GM12874 (cell line): Measurements from ENCODE around the gene SLC15A4.

ENCODE experiments used
- TF ChIP-seq, protein P1 (sequence below): IDR thresholded peaks from 2 replicates; pipeline ENCODE4 v1.5.1; 2011; ENCODE audit warnings: low read depth, mild to moderate bottlenecking, control low read depth, low read length, moderate library complexity; ENCODE audit not compliant: insufficient read depth

Gene SLC15A4

DNA sequence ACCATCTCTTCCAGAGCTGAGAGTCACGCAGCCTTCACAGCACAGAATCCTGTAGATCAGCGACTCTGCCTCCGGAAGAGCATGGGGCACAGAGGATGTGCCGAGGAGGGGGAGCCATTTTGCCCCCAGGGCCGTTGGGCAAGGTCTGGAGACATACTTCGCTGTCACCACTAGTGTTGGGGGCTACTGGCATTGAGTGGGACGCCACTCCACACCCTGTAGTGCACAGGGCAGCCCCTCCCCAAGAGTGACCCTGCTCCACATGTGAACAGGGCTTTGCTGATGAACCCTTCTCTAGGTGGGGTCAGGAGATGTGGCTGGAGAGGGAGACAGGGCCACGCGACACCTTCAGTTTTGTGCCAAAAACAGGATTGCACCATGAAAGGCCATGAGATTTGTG lies 35.6 kb upstream of the SLC15A4 start:
- TF ChIP-seq, protein P1, sequence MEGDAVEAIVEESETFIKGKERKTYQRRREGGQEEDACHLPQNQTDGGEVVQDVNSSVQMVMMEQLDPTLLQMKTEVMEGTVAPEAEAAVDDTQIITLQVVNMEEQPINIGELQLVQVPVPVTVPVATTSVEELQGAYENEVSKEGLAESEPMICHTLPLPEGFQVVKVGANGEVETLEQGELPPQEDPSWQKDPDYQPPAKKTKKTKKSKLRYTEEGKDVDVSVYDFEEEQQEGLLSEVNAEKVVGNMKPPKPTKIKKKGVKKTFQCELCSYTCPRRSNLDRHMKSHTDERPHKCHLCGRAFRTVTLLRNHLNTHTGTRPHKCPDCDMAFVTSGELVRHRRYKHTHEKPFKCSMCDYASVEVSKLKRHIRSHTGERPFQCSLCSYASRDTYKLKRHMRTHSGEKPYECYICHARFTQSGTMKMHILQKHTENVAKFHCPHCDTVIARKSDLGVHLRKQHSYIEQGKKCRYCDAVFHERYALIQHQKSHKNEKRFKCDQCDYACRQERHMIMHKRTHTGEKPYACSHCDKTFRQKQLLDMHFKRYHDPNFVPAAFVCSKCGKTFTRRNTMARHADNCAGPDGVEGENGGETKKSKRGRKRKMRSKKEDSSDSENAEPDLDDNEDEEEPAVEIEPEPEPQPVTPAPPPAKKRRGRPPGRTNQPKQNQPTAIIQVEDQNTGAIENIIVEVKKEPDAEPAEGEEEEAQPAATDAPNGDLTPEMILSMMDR, result no peak

DNA sequence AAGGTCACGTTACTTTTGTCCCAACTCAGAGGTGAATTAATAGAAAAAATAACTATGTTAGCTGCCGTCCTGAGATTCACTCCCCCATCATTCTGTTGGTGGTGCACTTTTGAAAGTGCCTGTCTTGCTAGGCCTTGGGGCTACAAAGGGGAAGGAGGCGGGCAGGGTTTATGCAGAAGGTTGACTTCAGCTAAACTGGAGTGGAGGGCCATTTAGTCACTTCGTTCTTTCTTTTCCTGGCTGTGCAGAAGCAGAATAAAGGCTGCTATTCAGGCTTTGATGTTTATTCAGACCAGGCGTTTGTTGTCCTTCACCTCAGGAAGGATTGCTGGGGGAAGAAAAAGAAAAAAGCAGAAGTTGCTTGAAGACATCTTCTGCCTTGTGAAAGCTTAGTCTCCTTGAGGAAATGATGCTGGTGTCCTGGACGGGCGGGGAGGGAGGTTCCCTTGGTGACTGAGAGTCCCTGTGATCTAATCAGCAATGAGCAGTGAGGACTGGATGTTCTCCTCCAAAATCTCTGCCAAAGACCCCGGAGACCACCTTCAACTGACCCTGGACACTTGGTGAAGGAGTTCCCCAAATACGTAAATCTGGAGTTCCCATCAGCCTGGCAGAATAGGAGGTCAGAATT lies 33.5 kb upstream of the SLC15A4 start:
- TF ChIP-seq, protein P1, result no peak

DNA sequence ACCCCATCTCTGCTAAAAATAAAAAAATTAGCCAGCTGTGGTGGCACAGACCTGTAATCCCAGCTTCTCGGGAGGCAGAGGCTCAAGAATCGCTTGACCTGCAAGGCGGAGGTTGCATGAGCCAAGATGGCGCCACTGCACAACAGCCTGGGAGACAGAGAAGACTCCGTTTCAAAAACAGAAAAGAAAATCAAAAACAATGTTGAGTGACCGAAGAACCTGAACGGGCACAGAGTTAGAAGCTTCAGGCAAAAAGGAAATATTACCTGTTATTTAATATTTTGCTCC lies 33.0 kb upstream of the SLC15A4 start:
- TF ChIP-seq, protein P1, result no peak

DNA sequence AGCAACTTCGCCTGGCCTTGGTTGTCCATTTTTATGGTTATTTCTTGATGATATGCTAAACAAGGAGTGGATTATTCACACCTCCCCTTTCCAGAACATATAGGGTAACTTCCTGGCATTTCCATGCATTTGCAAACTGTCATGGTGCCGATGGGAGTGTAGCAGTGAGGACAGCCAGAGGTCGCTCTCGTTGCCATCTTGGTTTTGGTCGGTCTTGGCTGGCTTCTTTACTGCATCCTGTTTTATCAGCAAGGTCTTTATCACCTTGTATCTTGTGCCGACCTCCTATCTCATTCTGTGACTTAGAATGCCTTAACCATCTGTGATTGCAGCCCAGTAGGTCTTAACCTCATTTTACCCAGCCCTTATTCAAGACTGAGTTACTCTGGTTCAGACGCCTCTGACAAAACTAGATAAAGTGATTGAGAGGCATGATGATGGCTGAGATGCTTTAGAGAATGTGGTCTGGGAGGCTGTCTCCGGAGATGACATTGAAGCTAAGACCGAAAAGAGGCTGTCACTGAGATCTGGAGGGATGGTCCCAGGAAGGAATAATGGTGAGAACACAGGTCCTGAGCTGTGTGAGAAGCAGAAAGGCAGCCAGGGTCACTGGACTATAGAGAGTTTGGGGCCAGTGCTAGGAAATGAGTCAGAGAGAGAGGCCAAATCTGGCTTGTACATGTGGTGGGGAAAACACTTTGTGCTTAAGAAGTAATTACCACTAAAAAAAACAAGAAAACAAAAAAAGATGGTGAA lies 32.5 kb upstream of the SLC15A4 start:
- TF ChIP-seq, protein P1, result no peak

DNA sequence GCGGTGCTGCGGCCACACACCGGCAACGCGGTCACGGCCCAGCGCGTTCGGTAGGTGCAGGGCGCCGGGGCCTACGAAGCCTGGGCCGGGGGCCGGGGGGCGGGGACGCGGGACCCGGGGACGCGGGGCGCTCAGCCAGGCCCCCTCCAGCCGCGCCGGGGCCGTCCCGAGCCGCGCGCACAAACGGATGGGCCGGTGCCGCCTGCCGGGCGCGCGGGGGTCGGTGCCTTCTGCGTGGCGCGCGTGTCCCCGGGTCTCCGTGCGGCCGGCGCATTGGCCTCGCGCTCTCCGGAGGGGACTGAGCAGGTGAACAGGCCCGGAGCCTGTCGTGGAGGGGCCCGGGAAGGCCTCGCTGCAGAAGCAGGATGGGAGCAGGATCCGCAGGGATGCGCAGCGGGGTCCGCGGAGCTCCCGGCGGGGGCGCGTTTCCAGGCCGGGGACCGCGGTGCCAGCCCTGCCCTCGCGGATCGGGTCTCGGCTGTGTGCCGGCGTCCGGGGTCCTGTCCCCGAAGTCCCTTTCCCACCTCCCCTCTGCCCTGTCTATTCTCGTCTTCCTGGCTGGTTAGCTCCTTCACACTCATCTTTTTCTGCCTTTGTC lies 29.9 kb upstream of the SLC15A4 start:
- TF ChIP-seq, protein P1, result no peak

DNA sequence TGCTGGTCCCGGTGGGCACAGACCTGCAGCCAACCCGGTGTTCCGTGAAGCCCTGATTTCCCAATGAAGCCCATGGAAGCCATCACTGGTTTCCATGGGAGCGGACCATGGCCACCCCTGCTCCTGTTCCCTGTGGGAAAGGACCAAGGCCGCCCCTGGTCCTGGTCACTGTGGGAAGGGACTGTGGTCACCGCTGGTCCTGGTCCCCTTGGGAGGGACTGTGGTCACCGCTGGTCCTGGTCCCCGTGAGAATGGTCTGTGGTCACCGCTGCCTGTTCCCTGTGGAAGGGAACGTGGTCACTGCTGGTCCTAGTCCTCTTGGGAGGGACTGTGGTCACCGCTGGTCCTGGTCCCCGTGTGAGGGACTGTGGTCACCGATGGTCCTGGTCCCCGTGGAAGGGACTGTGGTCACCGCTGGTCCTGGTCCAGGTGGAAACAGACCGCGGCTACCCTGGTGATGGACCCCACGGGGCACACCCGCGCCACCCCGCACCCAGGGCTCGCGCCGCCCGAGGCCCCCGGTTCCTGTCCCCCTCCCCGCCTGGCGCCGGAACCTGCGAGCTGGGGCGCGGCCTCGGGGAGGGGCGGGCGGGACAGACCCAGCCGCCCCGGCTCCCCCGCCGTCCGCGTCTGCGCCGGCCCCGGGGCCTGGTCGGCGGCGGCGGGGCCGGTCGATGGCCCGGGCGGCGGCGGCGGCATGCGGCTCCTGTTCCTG lies 29.3 kb upstream of the SLC15A4 start, which contains the start of gene GLT1D1:
Gene GLT1D1, plus strand, starts transcription at position 594 of the 715 bp plus-strand sequence. Its CDS starts 104 bp downstream, at position 698.
- TF ChIP-seq, protein P1, result no peak
